GM18502 (cell line): ENCODE results near the gene SLC35A2.
"Not testable (repeated sequence)": the region's sequence is repeated elsewhere in the genome, so short reads cannot be mapped to it uniquely, and the experiment has no call there.

Source experiments
- ATAC-seq: cut with Tn5 transposase; IDR thresholded peaks from one replicate; pipeline ENCODE4 v1.9.1; 2021; ENCODE audit warnings: mild to moderate bottlenecking; ENCODE audit not compliant: unreplicated experiment, poor library complexity

The SLC35A2 gene

DNA sequence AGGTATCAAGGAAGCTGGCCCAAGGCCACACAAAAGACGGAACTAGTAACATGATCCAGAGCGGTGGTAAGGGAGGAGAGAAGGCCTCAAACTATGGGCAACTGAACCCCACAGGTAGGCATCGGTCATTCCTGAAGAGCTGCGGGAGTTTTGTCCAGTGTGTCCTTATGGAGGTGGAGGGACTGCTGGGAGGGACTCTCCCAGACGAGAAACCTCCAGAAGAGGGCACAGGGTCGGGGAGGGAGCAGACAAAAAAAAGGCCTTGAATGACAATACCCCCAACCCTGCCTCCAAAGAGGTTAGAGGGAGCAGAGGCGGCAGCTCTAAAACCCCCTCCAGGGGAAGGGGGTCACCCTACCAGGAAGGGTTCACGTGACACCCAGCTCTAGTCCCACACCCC, 7.3 kb downstream of the SLC35A2 start:
- ATAC-seq, result no peak

DNA sequence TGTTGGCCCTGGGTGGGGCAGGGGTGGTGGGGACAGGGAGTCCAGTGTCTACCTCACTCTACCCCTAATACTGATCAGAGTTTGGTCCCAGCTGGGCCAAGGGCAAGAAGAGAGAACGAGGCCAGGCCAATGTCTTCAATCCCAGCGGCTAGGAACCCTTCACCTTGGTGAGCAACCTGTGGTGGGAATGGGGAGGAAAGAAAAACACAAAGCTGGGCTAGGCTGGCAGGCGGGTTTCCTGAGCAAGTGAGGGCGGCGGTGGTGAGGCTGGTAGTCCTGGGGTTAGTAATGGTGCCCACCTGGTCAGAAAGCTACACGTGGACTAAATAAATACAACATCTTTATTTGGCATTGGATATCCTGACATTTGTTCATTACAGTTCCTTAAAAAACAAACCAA, 8.2 kb downstream of the SLC35A2 start:
- no peak for ATAC-seq

GRCh38 chrX:48902776-48903175, 8.7 kb downstream of the SLC35A2 start:
- no peak for ATAC-seq

DNA sequence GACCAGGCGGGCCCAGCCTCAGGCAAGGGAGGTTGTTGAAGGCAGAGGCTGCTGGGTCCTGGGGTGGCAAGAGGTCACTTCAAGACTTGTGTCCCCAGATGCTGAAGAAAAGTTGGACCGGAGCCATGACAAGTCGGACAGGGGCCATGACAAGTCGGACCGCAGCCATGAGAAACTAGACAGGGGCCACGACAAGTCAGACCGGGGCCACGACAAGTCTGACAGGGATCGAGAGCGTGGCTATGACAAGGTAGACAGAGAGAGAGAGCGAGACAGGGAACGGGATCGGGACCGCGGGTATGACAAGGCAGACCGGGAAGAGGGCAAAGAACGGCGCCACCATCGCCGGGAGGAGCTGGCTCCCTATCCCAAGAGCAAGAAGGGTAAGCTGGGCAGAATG, 9.3 kb downstream of the SLC35A2 start:
- ATAC-seq, result no peak

- ATAC-seq, result no peak
Measured at GRCh38 chrX:48901069-48901468, 10.4 kb downstream of the SLC35A2 start.

DNA sequence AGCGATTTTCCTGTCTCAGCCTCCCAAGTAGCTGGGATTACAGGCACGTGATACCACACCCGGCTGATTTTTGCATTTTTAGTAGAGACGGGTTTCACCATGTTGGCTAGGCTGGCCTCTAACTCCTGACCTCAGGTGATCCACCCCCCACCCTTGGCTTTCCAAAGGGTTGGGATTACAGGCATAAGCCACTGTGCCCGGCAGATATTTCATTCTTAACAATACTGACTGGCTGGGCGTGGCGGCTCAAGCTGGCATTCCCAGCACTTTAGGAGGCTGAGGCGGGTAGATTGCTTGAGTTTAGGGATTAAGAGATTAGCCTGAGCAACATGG, 12.4 kb downstream of the SLC35A2 start:
- no peak for ATAC-seq

DNA sequence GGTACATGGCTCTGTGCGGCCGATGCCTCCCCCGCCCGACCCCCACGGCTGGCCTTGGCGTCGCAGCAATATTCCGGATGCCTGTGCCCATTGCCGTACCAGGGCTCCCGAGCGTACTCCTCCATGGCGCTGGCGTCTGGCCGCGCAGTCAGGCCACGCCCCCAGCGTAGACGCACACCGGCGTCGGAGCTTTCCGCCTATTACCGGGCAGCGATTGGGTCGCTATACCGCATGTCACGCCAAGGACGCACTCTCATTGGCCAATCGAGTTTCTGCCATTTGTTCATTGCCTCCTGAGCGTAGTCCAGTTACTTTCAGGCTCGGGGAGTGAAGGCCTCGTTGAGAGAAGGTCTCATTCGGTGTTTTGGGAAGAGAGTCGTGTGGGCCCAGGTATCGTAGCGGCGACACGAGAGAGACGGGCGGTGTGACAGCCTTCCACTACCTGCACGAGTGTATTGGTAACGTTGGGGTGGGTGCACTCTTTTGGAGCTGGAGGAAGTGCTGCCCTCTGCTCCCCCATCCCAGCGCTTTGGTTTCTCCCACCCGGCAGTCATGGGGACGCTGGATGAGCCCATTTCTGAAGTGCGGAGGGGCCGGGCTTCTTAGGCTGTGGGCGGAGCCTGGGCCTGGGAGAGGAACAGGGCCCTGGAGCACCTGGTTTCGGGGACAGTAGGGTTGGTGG, 13.7 kb downstream of the SLC35A2 start, which contains the start of the genes PQBP1 and TIMM17B:
PQBP1 (plus strand) TSS at position 306 of the 682 bp plus-strand sequence. CDS start 580 bp downstream, outside the sequence.
TIMM17B (minus strand) TSS at position 144 of the 682 bp plus-strand sequence; CDS start at position 125, 19 bp downstream.
- peak; percentile 91 for ATAC-seq

GRCh38 chrX:48897157-48897624, 14.3 kb downstream of the SLC35A2 start:
- ATAC-seq, result peak; percentile 7

GRCh38 chrX:48896611-48897011, 14.8 kb downstream of the SLC35A2 start:
- no peak for ATAC-seq

- no peak for ATAC-seq
Measured at GRCh38 chrX:48894891-48895290, 16.6 kb downstream of the SLC35A2 start.

DNA sequence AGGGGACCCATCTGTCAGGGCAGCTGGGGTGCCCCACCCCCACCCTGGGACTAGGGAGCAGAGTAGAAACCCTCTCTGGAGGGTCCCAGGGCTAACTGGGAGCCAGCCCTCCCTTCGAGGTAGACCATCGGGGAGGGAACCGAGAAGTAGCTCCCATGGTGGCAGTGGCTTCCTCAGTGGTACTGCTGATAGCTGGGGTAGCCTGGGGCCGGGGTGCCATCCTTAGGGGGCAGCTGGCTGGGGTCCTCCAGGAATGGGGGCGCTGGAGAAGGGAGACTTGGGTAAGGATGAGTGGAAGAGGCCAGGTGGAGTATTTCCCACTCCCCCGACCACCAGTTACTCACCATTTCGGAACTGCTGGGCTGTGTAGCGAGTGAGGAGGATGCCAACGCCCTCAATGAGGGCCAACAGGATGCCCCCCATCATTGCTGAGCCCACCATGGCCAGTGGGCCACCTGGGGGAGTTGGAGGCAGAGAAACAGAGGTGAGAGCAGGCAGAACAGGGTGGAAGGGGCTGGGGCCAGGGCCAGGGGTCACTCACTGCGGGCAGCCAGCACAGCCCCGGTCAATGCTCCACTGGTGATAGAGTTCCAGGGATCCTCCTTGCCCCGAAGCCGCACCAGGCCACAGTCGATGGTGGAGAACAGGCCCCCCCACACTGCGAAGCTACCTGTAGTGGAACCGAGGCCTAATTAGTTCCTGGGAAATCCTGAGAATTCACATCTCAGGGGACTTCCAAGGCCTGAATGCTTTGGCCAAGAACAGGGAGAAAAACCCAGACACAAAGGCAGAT, 17.7 kb downstream of the SLC35A2 start:
- no peak for ATAC-seq

DNA sequence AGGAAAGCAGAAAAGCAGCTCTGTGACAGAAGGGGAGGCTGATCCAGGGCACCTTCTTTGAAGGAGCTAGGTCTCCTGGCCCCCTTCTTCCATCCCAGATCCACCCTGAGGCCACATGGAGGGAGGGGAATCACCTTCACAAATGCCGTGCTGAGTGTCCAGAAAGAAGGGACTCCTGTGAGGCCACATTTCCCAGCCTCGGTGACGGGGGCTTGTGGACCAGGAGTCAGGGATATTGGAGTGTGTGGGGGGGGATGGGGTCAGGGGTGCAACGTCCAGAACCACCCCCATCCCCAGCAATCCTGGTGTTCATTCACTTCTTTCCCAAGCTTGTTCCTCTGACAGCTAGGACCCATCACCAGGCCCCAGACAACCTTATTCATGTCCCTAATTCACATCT, 18.6 kb downstream of the SLC35A2 start:
- no peak for ATAC-seq

GRCh38 chrX:48891402-48892288, 19.8 kb downstream of the SLC35A2 start:
- peak; percentile 84 for ATAC-seq

GRCh38 chrX:48890934-48891401, 20.5 kb downstream of the SLC35A2 start:
- peak; percentile 52 for ATAC-seq

GRCh38 chrX:48890296-48890925, 21.0 kb downstream of the SLC35A2 start:
- peak; percentile 12 for ATAC-seq

- ATAC-seq, result not testable (repeated sequence)
Measured at GRCh38 chrX:48886586-48886985, 24.9 kb downstream of the SLC35A2 start.

DNA sequence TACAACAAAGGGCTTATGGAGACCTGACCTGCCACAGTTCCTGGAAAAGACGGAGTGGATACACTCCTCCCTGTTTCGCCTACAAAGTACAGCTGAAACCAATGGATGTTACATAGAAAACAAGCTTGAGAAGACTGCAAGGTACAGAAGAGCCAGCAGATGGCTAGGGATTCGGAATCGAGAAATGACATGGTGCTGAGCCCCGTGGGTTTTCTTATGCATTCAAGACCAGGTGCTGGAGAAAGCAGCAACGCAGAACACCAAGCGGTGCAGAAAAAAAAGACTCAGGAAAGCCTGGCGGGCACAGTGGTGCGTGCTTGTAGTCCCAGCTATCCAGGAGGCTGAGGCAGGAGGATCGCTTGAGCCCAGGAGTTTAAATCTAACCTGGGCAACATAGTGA, 27.7 kb downstream of the SLC35A2 start:
- no peak for ATAC-seq

DNA sequence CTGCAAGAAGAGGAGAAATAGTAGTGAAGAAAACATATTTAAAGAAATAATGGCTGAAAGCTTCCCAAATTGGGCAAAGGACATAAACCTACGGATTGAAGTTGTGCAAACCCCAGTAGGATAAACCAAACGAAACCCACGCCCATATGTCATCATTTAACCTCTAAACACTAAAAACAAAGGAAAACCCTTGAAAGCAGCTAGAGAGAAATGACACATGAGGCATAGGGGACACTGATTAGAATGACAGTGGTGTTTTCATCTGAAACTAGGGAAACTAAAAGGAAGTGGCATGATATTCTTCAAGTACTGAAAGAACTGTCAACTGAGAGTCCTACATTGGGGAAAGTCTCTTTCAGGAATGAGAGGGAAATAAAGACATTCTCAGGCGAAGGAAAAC, 34.5 kb downstream of the SLC35A2 start:
- ATAC-seq, result not testable (repeated sequence)

GRCh38 chrX:48872017-48872416, 39.4 kb downstream of the SLC35A2 start:
- not testable (repeated sequence) for ATAC-seq

GRCh38 chrX:48864210-48864609, 47.2 kb downstream of the SLC35A2 start:
- ATAC-seq, result no peak
